IMR-90 (cell line): ENCODE data around the gene OR2V2. TPM values are rescaled to one million over a fixed set of nuclear protein-coding genes. Genes with fewer than 3 reads are reported as not detected.

Experiments used
- ATAC-seq: fragments of 200-7000 bp; cut with Tn5 transposase; 2 replicates; pipeline ENCODE4 v1.9.1; 2020; ENCODE audit warnings: low read depth, mild to moderate bottlenecking, moderate library complexity
- BruUV-seq: library from RNA; stranded (reverse); fragments of 400-500 nt; replicated peaks from 2 replicates; lab custom pipeline; 2021; lab: Mats Ljungman, UMichigan
- CTCF ChIA-PET: fragments of 300-600 bp; formaldehyde crosslinking; extraction: SDS; loops from one replicate; lab custom pipeline; 2021; ENCODE audit warnings: antibody characterized with exemption; lab: Yijun Ruan, JAX
- POLR2A ChIA-PET: fragments of 300-600 bp; sonication (Branson Sonifier 250); formaldehyde crosslinking; loops from one replicate; lab custom pipeline; 2022; ENCODE audit warnings: antibody characterized with exemption; ENCODE audit not compliant: unreplicated experiment; lab: Charles Lee
- DNase-seq: peaks from one replicate; pipeline ENCODE4 v3.0.0; 2013
- H2AFZ ChIP-seq: replicated peaks from 2 replicates; pipeline ENCODE3; 2013; ENCODE audit warnings: low read length, mild to moderate bottlenecking; ENCODE audit not compliant: poor library complexity
- H2AK5ac ChIP-seq: 2 replicates; pipeline ENCODE4 v1.6.1; 2013; ENCODE audit warnings: low read depth, low read length, inconsistent platforms
- H2AK9ac ChIP-seq: replicated peaks from 2 replicates; pipeline ENCODE3; 2013; ENCODE audit warnings: mild to moderate bottlenecking, low read depth, low read length, moderate library complexity; ENCODE audit not compliant: poor library complexity
- H2BK120ac ChIP-seq: 2 replicates; pipeline ENCODE4 v1.6.1; 2013; ENCODE audit warnings: low read depth, low read length, inconsistent platforms
- H2BK15ac ChIP-seq: 3 replicates; pipeline ENCODE4 v1.6.1; 2013; ENCODE audit warnings: low read depth, low read length, inconsistent platforms
- H2BK20ac ChIP-seq: 2 replicates; pipeline ENCODE4 v1.6.1; 2013; ENCODE audit warnings: low read depth, mild to moderate bottlenecking, inconsistent platforms, low read length, moderate library complexity
- H2BK5ac ChIP-seq: 2 replicates; pipeline ENCODE4 v1.6.1; 2013; ENCODE audit warnings: mild to moderate bottlenecking, low read depth, low read length, inconsistent platforms; ENCODE audit not compliant: poor library complexity, severe bottlenecking
- H3K14ac ChIP-seq: replicated peaks from 2 replicates; pipeline ENCODE4 v1.6.1; 2013; ENCODE audit warnings: low read depth, low read length, inconsistent platforms
- H3K18ac ChIP-seq: 2 replicates; pipeline ENCODE4 v1.6.1; 2013; ENCODE audit warnings: low read depth, low read length, control low read depth
- H3K23ac ChIP-seq: 2 replicates; pipeline ENCODE4 v1.6.1; 2013; ENCODE audit warnings: low read depth, low read length, inconsistent platforms
- H3K27ac ChIP-seq: 2 replicates; pipeline ENCODE4 v1.5.1; 2013; ENCODE audit warnings: mild to moderate bottlenecking, control low read depth, low read length; ENCODE audit not compliant: insufficient read depth
- H3K27me3 ChIP-seq: 2 replicates; pipeline ENCODE4 v1.6.1; 2013; ENCODE audit warnings: low read length; ENCODE audit not compliant: control insufficient read depth, insufficient read depth
- H3K36me3 ChIP-seq: 2 replicates; pipeline ENCODE4 v1.6.1; 2013; ENCODE audit warnings: low read length, mixed read lengths; ENCODE audit not compliant: control insufficient read depth, insufficient read depth
- H3K4ac ChIP-seq: 2 replicates; pipeline ENCODE4 v1.6.1; 2013; ENCODE audit warnings: low read depth, low read length, inconsistent platforms
- H3K4me1 ChIP-seq: 2 replicates; pipeline ENCODE4 v1.6.1; 2013; ENCODE audit warnings: low read length, mixed read lengths; ENCODE audit not compliant: control insufficient read depth, insufficient read depth
- H3K4me2 ChIP-seq: 2 replicates; pipeline ENCODE4 v1.6.1; 2013; ENCODE audit warnings: low read depth, mild to moderate bottlenecking, control low read depth, low read length, moderate library complexity
- H3K4me3 ChIP-seq: 2 replicates; pipeline ENCODE4 v1.5.1; 2013; ENCODE audit warnings: low read depth, mild to moderate bottlenecking, control low read depth, low read length, moderate library complexity; ENCODE audit not compliant: insufficient read depth
- H3K56ac ChIP-seq: 2 replicates; pipeline ENCODE4 v1.6.1; 2013; ENCODE audit warnings: low read length, inconsistent platforms; ENCODE audit not compliant: insufficient read depth; ENCODE audit errors: extremely low read depth
- H3K79me1 ChIP-seq, 2 experiments: 2 replicates each; pipeline ENCODE4 v1.6.1; 2013; ENCODE audit warnings: low read length in 2 of 2, inconsistent platforms in 1 of 2, low read depth in 1 of 2
- H3K9ac ChIP-seq: 2 replicates; pipeline ENCODE4 v1.6.1; 2013; ENCODE audit warnings: low read depth, low read length, control low read depth
- H3K9me1 ChIP-seq: 2 replicates; pipeline ENCODE4 v1.6.1; 2013; ENCODE audit warnings: low read length, inconsistent platforms; ENCODE audit not compliant: insufficient read depth
- H3K9me3 ChIP-seq: 2 replicates; pipeline ENCODE4 v1.6.1; 2013; ENCODE audit warnings: low read length; ENCODE audit not compliant: control insufficient read depth, insufficient read depth
- H4K20me1 ChIP-seq: 2 replicates; pipeline ENCODE4 v1.6.1; 2013; ENCODE audit warnings: low read length, inconsistent platforms; ENCODE audit not compliant: insufficient read depth
- H4K5ac ChIP-seq: 2 replicates; pipeline ENCODE4 v1.6.1; 2013; ENCODE audit warnings: mild to moderate bottlenecking, low read depth, low read length, control low read depth
- H4K8ac ChIP-seq, 2 experiments: 2 replicates each; pipeline ENCODE4 v1.6.1; 2013; ENCODE audit warnings: low read depth in 2 of 2, low read length in 2 of 2, control low read depth in 1 of 2, inconsistent platforms in 1 of 2
- H4K91ac ChIP-seq: 2 replicates; pipeline ENCODE4 v1.6.1; 2013; ENCODE audit warnings: low read depth, low read length, inconsistent platforms; ENCODE audit not compliant: insufficient read depth
- BHLHE40 ChIP-seq: fragments of 150-350 bp; IDR thresholded peaks from 2 replicates; pipeline ENCODE4 v1.6.1; 2016; ENCODE audit warnings: mild to moderate bottlenecking, low read depth, low read length
- CEBPB ChIP-seq: IDR thresholded peaks from 2 replicates; pipeline ENCODE4 v1.6.1; 2012; ENCODE audit warnings: low read depth, low read length, improper control_type of control experiment
- CHD1 ChIP-seq: IDR thresholded peaks from 2 replicates; pipeline ENCODE4 v1.6.1; 2012; ENCODE audit warnings: low read depth, low read length, improper control_type of control experiment
- ELK1 ChIP-seq: fragments of 150-350 bp; IDR thresholded peaks from 2 replicates; pipeline ENCODE4 v1.6.1; 2016; ENCODE audit warnings: low read depth, mild to moderate bottlenecking, low read length, moderate library complexity, borderline replicate concordance
- FOS ChIP-seq: fragments of 150-350 bp; IDR thresholded peaks from 2 replicates; pipeline ENCODE4 v1.6.1; 2016; ENCODE audit warnings: low read depth, low read length
- MAFK ChIP-seq: IDR thresholded peaks from 2 replicates; pipeline ENCODE4 v1.6.1; 2012; ENCODE audit warnings: low read depth, low read length, improper control_type of control experiment
- MAZ ChIP-seq: IDR thresholded peaks from 2 replicates; pipeline ENCODE4 v1.6.1; 2012; ENCODE audit warnings: low read depth, mild to moderate bottlenecking, low read length, improper control_type of control experiment, moderate library complexity, borderline replicate concordance
- NFE2L2 ChIP-seq: fragments of 150-350 bp; IDR thresholded peaks from 2 replicates; pipeline ENCODE4 v1.6.1; 2016; ENCODE audit warnings: low read depth, mild to moderate bottlenecking, low read length
- POLR2A ChIP-seq: IDR thresholded peaks from 2 replicates; pipeline ENCODE4 v1.6.1; 2012; ENCODE audit warnings: mild to moderate bottlenecking, low read depth, low read length
- RAD21 ChIP-seq: IDR thresholded peaks from 2 replicates; pipeline ENCODE4 v1.6.1; 2012; ENCODE audit warnings: low read length, improper control_type of control experiment
- RCOR1 ChIP-seq: IDR thresholded peaks from 2 replicates; pipeline ENCODE4 v1.6.1; 2012; ENCODE audit warnings: mild to moderate bottlenecking, low read length, improper control_type of control experiment; ENCODE audit not compliant: insufficient replicate concordance
- RFX5 ChIP-seq: IDR thresholded peaks from 2 replicates; pipeline ENCODE4 v1.8.0; 2012; ENCODE audit warnings: low read depth, mild to moderate bottlenecking, low read length, moderate library complexity
- SMC3 ChIP-seq: fragments of 150-350 bp; IDR thresholded peaks from 2 replicates; pipeline ENCODE4 v1.6.1; 2016; ENCODE audit warnings: low read depth, mild to moderate bottlenecking, antibody characterized with exemption, low read length, moderate library complexity
- WGBS, 2 experiments: methylation state at CpG; one replicate each; pipeline versions ENCODE4 v1.1.5 to v1.1.7; 2013; ENCODE audit warnings: missing lambda C conversion rate in 2 of 2; ENCODE audit not compliant: insufficient read length in 1 of 2; ENCODE audit errors: extremely low coverage in 2 of 2; 5-methylcytosine and 5-hydroxymethylcytosine counted together
- dilution Hi-C: fragments of 300-500 bp; cut with HindIII; formaldehyde crosslinking; loops from one replicate; pipeline ENCODE4 v1.14.3; 2018; ENCODE audit warnings: low sequenced_read_pairs; ENCODE audit not compliant: unreplicated experiment
- in situ Hi-C: fragments of 300-500 bp; cut with MboI; formaldehyde crosslinking; loops from 3 replicates; pipeline ENCODE4 v1.14.3; 2019; ENCODE audit warnings: low sequenced_read_pairs, inconsistent platforms, mixed read lengths
- intact Hi-C: fragments of 100-400 bp; cut with micrococcal nuclease; formaldehyde crosslinking; loops from 2 replicates; pipeline ENCODE4 v1.10.0; 2022
- polyA plus RNA-seq, 3 experiments: library from polyadenylated mRNA; depleted of rRNA; stranded (reverse); fragments of >200 nt; gene quantifications; 2 replicates each; pipeline ENCODE4 v1.2.3, GENCODE V29; 2012; ENCODE audit warnings: low replicate concordance in 1 of 3
- total RNA-seq: library from RNA; depleted of rRNA; stranded (reverse); fragments of >200 nt; gene quantifications from 2 replicates; pipeline ENCODE4 v1.2.3, GENCODE V29; 2012
- TF ChIP-seq, protein P1 (sequence below): fragments of 150-350 bp; IDR thresholded peaks from 2 replicates; pipeline ENCODE4 v1.6.1; 2017; ENCODE audit warnings: mild to moderate bottlenecking, antibody characterized with exemption, low read length, low read depth

OR2V2 gene
- total and polyA plus RNA-seq, 2 of the 4 experiments (the other 2 are of a cell fraction) = not detected

- no TSS peak for BruUV-seq
- Histone ChIP-seq H3K9me3 (no peaks in the 10 kb centered on the region), H3K27me3 (peaks cover 4% of the 10 kb centered on the region), H3K56ac (no peak overlapping the region), H2AFZ (peak overlapping the region; percentile 98), H2BK120ac (no peak overlapping the region), H3K9ac (no peak overlapping the region), H3K9me1 (peaks cover 3% of the 10 kb centered on the region), H3K23ac (no peak overlapping the region), H3K18ac (no peak overlapping the region), H3K4me1 (peaks cover 4% of the 10 kb centered on the region), H2BK5ac (peak overlapping the region; percentile 55), H2AK9ac (peak overlapping the region; percentile 85), H3K4me3 (no peak overlapping the region), H3K27ac (no peak overlapping the region), H3K36me3 (no peaks in the 10 kb centered on the region), H4K5ac (no peak overlapping the region), H4K20me1 (no peaks in the 10 kb centered on the region), H3K79me1 (no peaks in the 10 kb centered on the region), H2BK20ac (0 out of 2 replicates have a peak overlapping the region, but pooled peaks have one; percentile 35), H2BK15ac (no peak overlapping the region; the same call in 2 of the 3 replicates), H4K8ac (peak overlapping the region; percentile 40 to 80; a peak in 2 of 4 replicates), H2AK5ac (no peak overlapping the region), H4K91ac (no peak overlapping the region), H3K14ac (no peak overlapping the region), H3K4ac (peak overlapping the region; percentile 60), H3K4me2 (no peak overlapping the region)
- intact Hi-C loops (loop anchor here (1.0 to 5.0 kb wide), 4 partner anchors 25 to 375 kb away; partner anchors contain the start of gene TRIM41), dilution Hi-C loops (no loop called here), in situ Hi-C loops (loop anchor here (10.0 kb wide), 1 partner anchor 285 kb away; no protein-coding TSS in a partner anchor)
- CTCF ChIA-PET = interaction anchor here (0.6 kb wide), 1 partner anchor 39 kb away, joined by 3 read pairs; no protein-coding TSS in a partner anchor
- ATAC-seq (peak; percentile 89), DNase-seq (peak; percentile 60)
- WGBS, 2 experiments = 82% methylated on average over 3 of the region's 20 CpGs; no CpG with 5 or more reads in 1 of the 2 experiments
- POLR2A ChIA-PET = no interaction called here
- no peak for TF ChIP-seq BHLHE40
- peak; percentile 52 for TF ChIP-seq RCOR1
- no peak for TF ChIP-seq ELK1
- TF ChIP-seq FOS = no peak
- no peak for TF ChIP-seq CEBPB
- TF ChIP-seq SMC3 = peak; percentile 82
- TF ChIP-seq NFE2L2 = no peak
- TF ChIP-seq POLR2A = no peak
- TF ChIP-seq RAD21 = peak; percentile 92
- TF ChIP-seq RFX5 = no peak
- TF ChIP-seq, protein P1, sequence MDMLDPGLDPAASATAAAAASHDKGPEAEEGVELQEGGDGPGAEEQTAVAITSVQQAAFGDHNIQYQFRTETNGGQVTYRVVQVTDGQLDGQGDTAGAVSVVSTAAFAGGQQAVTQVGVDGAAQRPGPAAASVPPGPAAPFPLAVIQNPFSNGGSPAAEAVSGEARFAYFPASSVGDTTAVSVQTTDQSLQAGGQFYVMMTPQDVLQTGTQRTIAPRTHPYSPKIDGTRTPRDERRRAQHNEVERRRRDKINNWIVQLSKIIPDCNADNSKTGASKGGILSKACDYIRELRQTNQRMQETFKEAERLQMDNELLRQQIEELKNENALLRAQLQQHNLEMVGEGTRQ = no peak
- TF ChIP-seq CHD1 = no peak
- TF ChIP-seq MAFK = no peak
- TF ChIP-seq MAZ = peak; percentile 59; the same call in 1 of the 2 replicates
Measured at GRCh38 chr5:181159286-181160151, 12.1 kb downstream of the OR2V2 start.
